ENCODE measurements around the gene FOXB1.

Gene FOXB1

GRCh38 chr15:59998950-59999611 is 5.0 kb upstream of the FOXB1 start:
- no peak for DNase-seq (ENCODE audit: low read depth)

DNA sequence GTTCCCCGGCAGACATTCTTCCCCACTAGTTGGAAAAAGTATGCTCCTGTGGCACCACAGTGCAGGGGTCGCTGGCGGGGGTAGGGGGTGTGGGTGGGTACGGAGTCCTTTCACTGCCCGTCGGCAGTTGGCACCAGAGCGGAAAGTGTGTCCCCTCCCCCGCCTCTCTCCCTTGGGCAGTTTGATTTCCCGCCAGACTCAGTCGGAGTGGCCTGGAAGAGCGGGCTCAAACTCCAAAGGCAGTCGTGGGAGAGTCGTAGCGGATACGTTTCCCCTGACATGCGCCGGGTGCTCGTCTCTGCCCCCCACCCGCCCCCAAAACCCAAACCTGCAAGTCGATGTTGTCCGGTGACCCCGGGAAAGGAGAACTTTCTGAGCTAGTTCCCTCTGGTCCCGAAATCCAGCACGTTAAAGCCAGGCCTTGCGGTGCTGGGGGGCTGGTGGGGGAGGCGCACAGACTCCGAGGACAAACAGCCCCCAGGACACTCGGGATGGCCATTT is 4.4 kb upstream of the FOXB1 start:
- DNase-seq (ENCODE audit: low read depth) = no peak

- DNase-seq (ENCODE audit: low read depth) = no peak
Observed at GRCh38 chr15:60000113-60000823, 3.8 kb upstream of the FOXB1 start.

- DNase-seq (ENCODE audit: low read depth) = no peak
Observed at GRCh38 chr15:60000824-60001609, 3.1 kb upstream of the FOXB1 start.

DNA sequence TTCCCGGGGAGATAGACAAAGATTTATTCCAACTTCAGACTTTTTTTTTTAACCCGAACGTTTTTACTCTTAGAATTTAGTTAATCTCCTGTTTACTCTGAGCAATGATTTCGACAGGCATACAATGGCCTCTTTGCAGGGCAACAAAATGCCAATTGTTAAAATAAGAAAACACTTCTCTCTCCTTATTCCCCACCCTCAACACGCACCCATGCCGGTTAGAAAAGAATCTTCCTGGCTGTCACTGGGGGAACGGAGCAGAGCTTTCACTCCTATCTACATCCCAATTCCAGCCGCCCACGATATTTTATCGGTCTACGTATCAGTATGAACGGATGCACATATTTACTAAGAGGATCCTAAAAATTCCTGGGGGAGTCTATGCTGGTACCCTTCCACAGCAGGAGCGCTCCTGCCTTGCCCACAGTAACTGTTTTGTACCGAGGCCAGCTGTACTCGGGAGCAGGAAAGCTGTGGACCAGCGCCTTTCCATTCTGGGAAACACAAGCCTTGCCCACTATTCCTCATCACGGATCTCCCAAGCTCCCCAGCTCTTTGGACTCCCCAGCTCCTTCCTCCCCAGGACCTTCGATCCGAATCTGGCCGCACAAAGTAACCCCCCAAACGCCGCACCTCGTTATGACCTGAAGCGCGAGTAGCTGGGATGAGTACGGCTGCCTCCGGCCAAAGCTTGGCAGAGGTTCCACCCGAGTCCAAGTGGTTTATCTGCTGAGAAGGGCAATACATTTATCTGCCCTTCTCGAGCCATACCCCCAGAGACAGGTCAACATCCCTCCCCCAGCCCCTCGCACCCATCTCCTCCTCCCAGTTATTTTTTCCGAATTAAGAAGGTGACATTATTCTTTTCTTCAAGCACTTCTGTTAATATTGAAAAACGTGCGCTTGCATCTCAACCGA is 2.2 kb upstream of the FOXB1 start:
- no peak for DNase-seq (ENCODE audit: low read depth)

- no peak for DNase-seq (ENCODE audit: low read depth)
Observed at GRCh38 chr15:60002528-60003218, 1.4 kb upstream of the FOXB1 start.

GRCh38 chr15:60003243-60004008 is 685 bp upstream of the FOXB1 start:
- no peak for DNase-seq (ENCODE audit: low read depth)

GRCh38 chr15:60004846-60005351 is 788 bp downstream of the FOXB1 start:
- no peak for DNase-seq (ENCODE audit: low read depth)

GRCh38 chr15:60005352-60006202 is 1.5 kb downstream of the FOXB1 start:
- DNase-seq (ENCODE audit: low read depth) = no peak

DNA sequence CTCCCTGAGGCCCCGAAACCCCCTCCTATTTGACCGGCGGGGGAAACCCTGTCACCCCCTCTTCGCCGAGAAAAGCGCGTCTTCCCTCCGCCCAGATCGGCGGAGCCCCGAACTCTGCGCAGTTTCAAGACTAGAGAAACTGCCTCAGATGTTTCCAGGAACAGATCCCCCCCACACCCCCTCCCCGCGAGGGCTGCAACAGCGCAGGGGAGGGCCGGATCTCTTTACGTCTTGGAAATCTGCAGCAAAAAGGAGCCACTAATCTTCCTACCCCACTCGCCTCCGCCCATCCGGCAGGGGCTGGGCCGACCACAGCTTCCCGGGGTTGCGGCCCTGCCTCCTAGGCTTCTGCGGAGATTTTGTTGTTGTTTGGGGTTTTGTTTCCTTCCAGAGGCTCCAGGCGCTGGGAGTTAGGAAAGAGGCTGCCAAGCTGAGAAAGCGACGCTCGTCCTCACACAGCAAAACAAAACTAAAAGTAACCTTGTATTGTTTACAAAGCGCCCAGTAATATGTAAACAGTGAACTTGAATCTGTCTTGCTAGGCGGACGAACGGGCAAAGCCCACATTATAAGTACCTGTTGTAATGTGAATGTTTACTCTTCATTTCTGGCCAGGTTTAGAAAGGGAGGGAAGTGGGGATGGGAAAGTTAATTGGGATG is 2.2 kb downstream of the FOXB1 start:
- peak; percentile 13 for DNase-seq (ENCODE audit: low read depth)

DNA sequence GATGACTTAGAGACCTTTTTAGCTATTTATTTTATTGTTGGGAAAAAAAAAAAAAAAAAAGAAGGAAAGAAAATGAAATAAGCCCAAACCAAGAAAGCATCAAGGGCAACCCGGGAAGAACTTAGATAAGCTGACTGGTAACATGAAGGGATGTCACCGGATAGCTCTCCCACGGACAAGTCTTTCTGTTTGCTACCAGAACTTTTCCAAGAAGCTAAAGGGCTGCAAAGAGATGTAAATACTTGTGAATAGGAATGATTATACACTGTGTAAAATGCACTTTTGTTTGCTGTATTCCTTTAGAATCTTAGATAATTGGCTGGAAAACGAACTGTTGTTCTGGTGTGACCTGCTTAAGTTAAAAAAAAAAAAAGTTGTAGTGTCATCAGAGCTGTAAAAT is 2.8 kb downstream of the FOXB1 start:
- DNase-seq (ENCODE audit: low read depth) = peak; percentile 23

GRCh38 chr15:60009124-60009960 is 5.2 kb downstream of the FOXB1 start:
- DNase-seq (ENCODE audit: low read depth) = no peak

DNA sequence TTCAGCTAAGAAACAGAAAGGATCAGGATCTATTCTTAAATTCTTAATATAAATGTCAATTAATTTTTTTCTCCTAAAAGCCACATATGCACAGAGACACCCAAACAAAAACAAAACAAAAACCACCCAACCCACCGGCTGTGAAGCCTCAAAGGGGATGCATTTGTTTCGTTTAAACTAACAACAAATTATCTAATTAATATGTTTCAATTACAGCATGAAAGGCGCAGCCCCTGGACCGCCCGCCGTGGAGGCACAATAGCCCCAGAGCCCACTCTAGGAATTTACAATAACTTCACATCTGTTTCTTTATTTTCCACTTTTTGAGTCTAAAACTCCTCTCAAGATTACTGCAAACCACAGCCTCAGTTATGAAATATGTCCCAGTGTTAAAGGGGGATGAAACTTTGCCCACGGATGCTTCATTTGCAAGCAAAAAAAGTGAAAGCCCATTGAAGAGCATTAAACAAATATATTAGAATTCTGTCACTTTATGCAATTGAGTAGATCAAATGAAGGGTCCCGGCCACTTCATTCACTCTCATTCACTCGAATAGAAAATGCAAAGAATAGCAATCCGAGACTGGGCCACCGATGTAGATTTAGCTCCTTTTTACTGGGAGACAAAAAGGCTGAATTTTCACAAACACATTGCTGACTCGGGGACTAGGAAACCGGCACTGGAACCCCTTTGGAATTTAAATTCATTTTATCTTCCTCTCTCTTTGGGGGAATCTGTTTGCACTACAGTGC is 6.0 kb downstream of the FOXB1 start:
- no peak for DNase-seq (ENCODE audit: low read depth)

DNA sequence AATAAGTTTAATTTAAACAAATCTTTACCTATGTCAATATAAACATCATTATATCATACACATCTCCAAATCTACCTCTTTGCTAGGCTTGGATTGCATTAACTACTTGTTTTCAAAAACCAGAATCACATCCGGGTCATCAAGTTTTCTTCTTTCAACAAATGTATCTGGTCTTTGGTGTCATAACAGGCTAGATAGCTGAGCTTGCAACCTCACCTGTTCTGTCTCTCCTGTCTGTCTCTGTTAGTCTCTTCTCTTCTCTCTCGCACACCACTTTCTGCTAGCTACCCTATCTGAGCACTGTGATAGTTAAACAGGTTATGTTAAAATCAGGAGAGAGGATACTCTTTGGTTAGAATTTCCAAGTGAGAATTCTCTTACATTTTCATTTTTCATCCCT is 6.7 kb downstream of the FOXB1 start:
- no peak for DNase-seq (ENCODE audit: low read depth)

- no peak for DNase-seq (ENCODE audit: low read depth)
Observed at GRCh38 chr15:60012695-60013094, 8.6 kb downstream of the FOXB1 start.

- peak; percentile 47 for DNase-seq (ENCODE audit: low read depth)
Observed at GRCh38 chr15:60017538-60018520, 13.7 kb downstream of the FOXB1 start.

All from amniotic epithelial cell (primary cell).